Effector memory CD4-positive, alpha-beta T cell (primary cell): ENCODE results near the gene CDCA8.
"Not testable (repeated sequence)": the region's sequence is repeated elsewhere in the genome, so short reads cannot be mapped to it uniquely, and the experiment has no call there.

Experiments
- DNase-seq, 3 donors: peaks; one replicate each; pipeline ENCODE4 v3.0.0-alpha.2; 2020
- H3K27ac ChIP-seq: 2 replicates; pipeline ENCODE4 v1.7.0; 2013; ENCODE audit warnings: mild to moderate bottlenecking, low read length, moderate library complexity; ENCODE audit not compliant: insufficient read depth, poor library complexity, severe bottlenecking
- H3K27me3 ChIP-seq: replicated peaks from 2 replicates; pipeline ENCODE4 v1.7.0; 2013; ENCODE audit warnings: mild to moderate bottlenecking, low read length; ENCODE audit not compliant: insufficient read depth, control insufficient read depth, poor library complexity, severe bottlenecking
- H3K36me3 ChIP-seq: 2 replicates; pipeline ENCODE4 v1.7.0; 2013; ENCODE audit warnings: mild to moderate bottlenecking, low read length, moderate library complexity; ENCODE audit not compliant: control insufficient read depth, insufficient read depth
- H3K4me1 ChIP-seq: 2 replicates; pipeline ENCODE4 v1.7.0; 2013; ENCODE audit warnings: low read length, mild to moderate bottlenecking; ENCODE audit not compliant: control insufficient read depth, insufficient read depth, poor library complexity, severe bottlenecking
- H3K4me3 ChIP-seq: 2 replicates; pipeline ENCODE4 v1.7.0; 2013; ENCODE audit warnings: low read length, low read depth, mild to moderate bottlenecking; ENCODE audit not compliant: insufficient read depth, poor library complexity, severe bottlenecking
- H3K9me3 ChIP-seq: 2 replicates; pipeline ENCODE4 v1.7.0; 2013; ENCODE audit warnings: mild to moderate bottlenecking, low read length, moderate library complexity; ENCODE audit not compliant: control insufficient read depth

Gene CDCA8

GRCh38 chr1:37730376-37730775 is 38.1 kb downstream of the CDCA8 start:
- DNase-seq, result no peak

GRCh38 chr1:37731312-37732019 is 39.1 kb downstream of the CDCA8 start:
- H3K9me3 ChIP-seq, result no peaks in the 10 kb centered on the region
- no peaks in the 10 kb centered on the region for H3K4me1 ChIP-seq
- peaks cover 4% of the 10 kb centered on the region for H3K27me3 ChIP-seq
- H3K36me3 ChIP-seq, result no peaks in the 10 kb centered on the region
- no peak overlapping the region for H3K27ac ChIP-seq
- DNase-seq, result no peak
- H3K4me3 ChIP-seq, result no peak overlapping the region

More at GRCh38 chr1:37730376-37730775, 38.1 kb downstream of the CDCA8 start:
- H3K9me3 ChIP-seq, result no peaks in the 10 kb centered on the region
- H3K36me3 ChIP-seq, result no peaks in the 10 kb centered on the region
- no peaks in the 10 kb centered on the region for H3K4me1 ChIP-seq
- no peak overlapping the region for H3K27ac ChIP-seq
- H3K4me3 ChIP-seq, result no peak overlapping the region
- peaks cover 4% of the 10 kb centered on the region for H3K27me3 ChIP-seq

GRCh38 chr1:37732111-37732780 is 39.9 kb downstream of the CDCA8 start:
- Histone ChIP-seq H3K27me3 (peaks cover 4% of the 10 kb centered on the region), H3K9me3 (no peaks in the 10 kb centered on the region), H3K4me3 (no peak overlapping the region), H3K36me3 (no peaks in the 10 kb centered on the region), H3K27ac (no peak overlapping the region), H3K4me1 (no peaks in the 10 kb centered on the region)
- no peak for DNase-seq

- Histone ChIP-seq H3K27ac (no peak overlapping the region), H3K4me3 (no peak overlapping the region), H3K9me3 (no peaks in the 10 kb centered on the region), H3K4me1 (no peaks in the 10 kb centered on the region), H3K27me3 (peaks cover 4% of the 10 kb centered on the region), H3K36me3 (no peaks in the 10 kb centered on the region)
- no peak for DNase-seq
Measured at GRCh38 chr1:37734629-37735591, 42.6 kb downstream of the CDCA8 start.

- DNase-seq, H3K4me1 ChIP-seq, H3K36me3 ChIP-seq, H3K4me3 ChIP-seq, H3K27ac ChIP-seq, H3K27me3 ChIP-seq, H3K9me3 ChIP-seq: not testable (repeated sequence)
Measured at GRCh38 chr1:37737975-37738374, 45.7 kb downstream of the CDCA8 start.

GRCh38 chr1:37738619-37739018 is 46.3 kb downstream of the CDCA8 start:
- H3K27ac ChIP-seq, DNase-seq, H3K4me3 ChIP-seq, H3K4me1 ChIP-seq, H3K36me3 ChIP-seq, H3K27me3 ChIP-seq, H3K9me3 ChIP-seq: not testable (repeated sequence)

GRCh38 chr1:37739222-37739621 is 46.9 kb downstream of the CDCA8 start:
- Histone ChIP-seq H3K27me3 (peaks cover 4% of the 10 kb centered on the region), H3K36me3 (no peaks in the 10 kb centered on the region), H3K4me3 (no peak overlapping the region), H3K4me1 (no peaks in the 10 kb centered on the region), H3K9me3 (no peaks in the 10 kb centered on the region), H3K27ac (no peak overlapping the region)
- DNase-seq, result no peak

- Histone ChIP-seq H3K4me3 (no peak overlapping the region), H3K27ac (no peak overlapping the region), H3K9me3 (no peaks in the 10 kb centered on the region), H3K36me3 (no peaks in the 10 kb centered on the region), H3K4me1 (no peaks in the 10 kb centered on the region), H3K27me3 (no peaks in the 10 kb centered on the region)
- no peak for DNase-seq
Measured at GRCh38 chr1:37741130-37741529, 48.8 kb downstream of the CDCA8 start.

- DNase-seq, result no peak
- Histone ChIP-seq H3K27ac (no peak overlapping the region), H3K4me1 (no peaks in the 10 kb centered on the region), H3K9me3 (no peaks in the 10 kb centered on the region), H3K36me3 (no peaks in the 10 kb centered on the region), H3K4me3 (no peak overlapping the region), H3K27me3 (no peaks in the 10 kb centered on the region)
Measured at GRCh38 chr1:37741662-37742061, 49.3 kb downstream of the CDCA8 start.
